Heart left ventricle (tissue), 16 donors: Measurements from ENCODE around the gene FNDC3B. TPM values are rescaled to one million over a fixed set of nuclear protein-coding genes. Genes with fewer than 3 reads are reported as not detected.

Experiments used
- ATAC-seq, 4 donors: fragments of 200-7000 bp; cut with Tn5 transposase; one replicate each; pipeline ENCODE4 v1.9.1; 2020 to 2022; ENCODE audit warnings: moderate library complexity in 4 of 4, mild to moderate bottlenecking in 3 of 4, moderate number of reproducible peaks in 1 of 4
- DNase-seq, 5 donors: peaks; one replicate each; pipeline ENCODE4 v3.0.0-alpha.2; 2020
- H3K27ac ChIP-seq, 12 donors: fragments of 200-600 bp; sonication (generic) in 4 of 12; one replicate each; pipeline versions ENCODE4 v1.5.0 to v1.8.0; 2016 to 2022; ENCODE audit warnings: mild to moderate bottlenecking in 2 of 12
- H3K27me3 ChIP-seq, 9 donors: fragments of 200-600 bp; sonication (generic) in 2 of 9; one replicate each; pipeline versions ENCODE4 v1.5.1 to v1.8.0; 2016 to 2022; ENCODE audit warnings: mild to moderate bottlenecking in 3 of 9
- H3K36me3 ChIP-seq, 9 donors: fragments of 200-600 bp; sonication (generic) in 2 of 9; one replicate each; pipeline versions ENCODE4 v1.5.0 to v1.8.0; 2018 to 2022; ENCODE audit warnings: mild to moderate bottlenecking in 2 of 9
- H3K4me1 ChIP-seq, 12 donors: fragments of 200-600 bp; sonication (generic) in 4 of 12; one replicate each; pipeline versions ENCODE4 v1.5.0 to v1.8.0; 2016 to 2022; ENCODE audit warnings: mild to moderate bottlenecking in 3 of 12
- H3K4me3 ChIP-seq, 12 donors: fragments of 200-600 bp; sonication (generic) in 4 of 12; one replicate each; pipeline versions ENCODE4 v1.5.0 to v1.8.0; 2017 to 2022; ENCODE audit warnings: mild to moderate bottlenecking in 9 of 12, moderate library complexity in 4 of 12
- H3K9me3 ChIP-seq, 12 donors: fragments of 200-600 bp; sonication (generic) in 4 of 12; one replicate each; pipeline versions ENCODE4 v1.5.0 to v1.8.0; 2016 to 2022; ENCODE audit warnings: mild to moderate bottlenecking in 1 of 12
- CTCF ChIP-seq, 12 donors: fragments of 200-600 bp; sonication (generic) in 4 of 12; IDR thresholded peaks; one replicate each; pipeline versions ENCODE4 v1.5.0 to v1.8.0; 2018 to 2022; ENCODE audit warnings: antibody characterized with exemption in 12 of 12, mild to moderate bottlenecking in 5 of 12
- POLR2A ChIP-seq, 2 donors: fragments of 450-650 bp; IDR thresholded peaks; one replicate each; pipeline ENCODE4 v1.6.1; 2017; ENCODE audit warnings: antibody characterized with exemption in 2 of 2, mild to moderate bottlenecking in 2 of 2, moderate library complexity in 2 of 2
- WGBS, 4 donors: extraction: QIAGEN DNeasy Blood & Tissue Kit in 2 of 4; methylation state at CpG; one replicate each; pipeline versions ENCODE4 v1.1.5 to v1.1.7; 2013 to 2018; 5-methylcytosine and 5-hydroxymethylcytosine counted together
- intact Hi-C, 10 donors: fragments of 100-400 bp; cut with DNase I; formaldehyde crosslinking; loops; one replicate each; pipeline versions ENCODE4 v1.11.1 to v1.14.2; 2022
- polyA plus RNA-seq, 2 donors: library from polyadenylated mRNA; stranded (reverse); fragments of 200-250 nt; gene quantifications; one replicate each; pipeline ENCODE4 v1.2.3, GENCODE V29; 2013
- total RNA-seq, 9 donors: library from RNA; depleted of rRNA in 2 of 9; stranded (reverse); fragments of >200 nt in 2 of 9; fragmentation: NEBNext Ultra II Directional in 3 of 9; extraction: Animal tissue kit (Norgen Biotek cat#: 25700) in 3 of 9; gene quantifications; one replicate each; pipeline versions ENCODE4 v1.1.0 to v1.2.4, GENCODE V29; 2016 to 2023
- donor health status: ischemic (EF 13 %, LVEDD 7.1; RV severe dilation, severe dysfunction).
- donor health status: healthy with polysubstance abuse.
- donor health status: DM: no; HTN: yes; CAD: no.
- donor health status: DM: no; HTN: no; CAD: no.
- donor health status: ischemic (EF 25% LVEDD 6.9; RV normal size, moderate dysfunction).
- donor health status: ischemic (EF 25% LVEDD 5.7; RV mildly dilated, moderate dysfunction).
- donor health status: healthy.
- donor health status: DM: yes; HTN: yes; CAD: no.
- donor health status: ischemic (EF 35%, LVEDD 5.7; RV mildly dilated, moderate dysfunction).
- donor health status: nonischemic (EF 11% LVEDD 7.7; RV severe dilation, severe dysfunction).
- donor health status: DM: yes; HTN: yes; CAD: no.
- donor health status: PGD.
- donor health status: ischemic (EF 29% LVEDD 5.4; RV normal size, mild dysfunction).
- donor health status: nonischemic (EF 23%, LVEDD 6.1; RV moderate dilation, normal function).

The FNDC3B gene
- total and polyA plus RNA-seq, 11 donors: 9.4 to 113 (median 68.2) TPM

- Histone ChIP-seq H3K4me3 (no peak overlapping the region), H3K27ac (peak overlapping the region in 4 of 12 donors; percentile 1 to 74 (median 11)), H3K36me3 (peaks cover 0 to 9% (median under 1%) of the 10 kb centered on the region in 9 donors), H3K4me1 (peaks cover 2 to 79% (median 58%) of the 10 kb centered on the region in 12 donors), H3K9me3 (no peaks in the 10 kb centered on the region), H3K27me3 (no peaks in the 10 kb centered on the region)
- ATAC-seq: peak in 1 of 4 donors; percentile 25
- WGBS, 4 donors: 77 to 85% (median 80%) methylated on average over 4 of the region's 4 CpGs
- intact Hi-C loops: no loop called here
- TF ChIP-seq CTCF (IDR thresholded peaks at IDR 0.05) (no peak), POLR2A (IDR thresholded peaks at IDR 0.05) (no peak)
- no peak for DNase-seq
These were observed 68.0 kb downstream of the FNDC3B start for GRCh38 chr3:172107403-172107802.

GRCh38 chr3:172110127-172110779 lies 70.9 kb downstream of the FNDC3B start:
- H3K4me1 ChIP-seq: peaks cover 0 to 51% (median 30%) of the 10 kb centered on the region in 12 donors
- 95 to 100% (median 98%) methylated on average over 3 of the region's 3 CpGs for WGBS, 4 donors

GRCh38 chr3:172111163-172111562 lies 71.8 kb downstream of the FNDC3B start:
- H3K27ac ChIP-seq: no peak overlapping the region

More at GRCh38 chr3:172110127-172110779, 70.9 kb downstream of the FNDC3B start:
- intact Hi-C loops: loop anchor here in 1 of 10 donors (10.0 kb wide), 1 partner anchor 65 kb away; no protein-coding TSS in a partner anchor
- DNase-seq: no peak
- ATAC-seq: no peak
- H3K27me3 ChIP-seq: no peaks in the 10 kb centered on the region
- no peak overlapping the region for H3K4me3 ChIP-seq
- no peak overlapping the region for H3K27ac ChIP-seq
- no peaks in the 10 kb centered on the region for H3K9me3 ChIP-seq
- TF ChIP-seq CTCF (IDR thresholded peaks at IDR 0.05) (no peak), POLR2A (IDR thresholded peaks at IDR 0.05) (no peak)
- peaks cover 0 to 36% (median 29%) of the 10 kb centered on the region in 9 donors for H3K36me3 ChIP-seq

More at GRCh38 chr3:172111163-172111562, 71.8 kb downstream of the FNDC3B start:
- intact Hi-C loops: loop anchor here in 1 of 10 donors (10.0 kb wide), 1 partner anchor 66 kb away; no protein-coding TSS in a partner anchor
- Histone ChIP-seq H3K9me3 (no peaks in the 10 kb centered on the region), H3K27me3 (no peaks in the 10 kb centered on the region), H3K4me3 (no peak overlapping the region), H3K4me1 (peaks cover 0 to 48% (median 28%) of the 10 kb centered on the region in 12 donors), H3K36me3 (peaks cover 0 to 45% (median 37%) of the 10 kb centered on the region in 9 donors)
- TF ChIP-seq CTCF (IDR thresholded peaks at IDR 0.05) (no peak), POLR2A (IDR thresholded peaks at IDR 0.05) (no peak)
- 94 to 100% (median 99%) methylated on average over 1 of the region's 1 CpG for WGBS, 4 donors
- ATAC-seq: no peak
- no peak for DNase-seq
